CD4-positive, alpha-beta T cell treated with Interleukin-4 for 4 hours (primary cell): ENCODE measurements around the gene MYOM1.
A peak's percentile ranks its signal among the peaks of the same experiment; 100 is the strongest.

ENCODE experiments used
- DNase-seq: peaks from one replicate; pipeline ENCODE4 v3.0.0-alpha.2; 2020

Gene MYOM1

GRCh38 chr18:3114026-3114425, 105.7 kb downstream of the MYOM1 start:
- no peak for DNase-seq

DNA sequence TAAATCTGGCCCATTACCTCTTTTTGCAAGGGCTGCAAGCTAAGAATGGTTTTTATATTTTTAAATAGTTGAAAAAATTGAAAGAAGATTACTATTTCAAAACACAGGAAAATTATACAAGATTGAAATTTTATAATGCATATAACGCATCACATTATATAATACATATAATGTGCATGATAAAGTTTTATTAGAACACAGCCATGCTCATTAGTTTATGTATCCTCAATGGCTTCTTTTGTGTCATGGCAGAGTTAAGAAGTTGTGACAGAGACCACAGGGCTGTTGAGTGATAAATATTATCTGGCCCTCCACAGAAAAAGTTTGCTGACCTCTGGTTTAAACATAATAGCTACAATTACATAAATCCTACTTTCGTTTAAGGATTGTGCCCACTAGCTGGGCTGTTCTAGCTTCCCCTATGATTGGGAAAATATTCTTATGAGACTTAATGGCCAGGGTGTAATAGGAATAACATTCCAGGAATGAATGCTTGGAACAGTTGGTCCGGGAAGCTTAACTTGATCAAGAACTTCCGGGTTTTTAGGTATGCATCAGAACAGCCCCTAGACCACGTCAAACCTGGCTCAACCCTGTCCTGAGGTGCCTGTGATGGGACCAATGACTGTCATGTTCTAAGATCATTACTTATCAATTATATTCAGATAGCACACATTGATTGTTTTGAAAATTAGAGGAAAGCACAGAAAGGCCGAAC, 108.1 kb downstream of the MYOM1 start:
- DNase-seq: no peak

DNA sequence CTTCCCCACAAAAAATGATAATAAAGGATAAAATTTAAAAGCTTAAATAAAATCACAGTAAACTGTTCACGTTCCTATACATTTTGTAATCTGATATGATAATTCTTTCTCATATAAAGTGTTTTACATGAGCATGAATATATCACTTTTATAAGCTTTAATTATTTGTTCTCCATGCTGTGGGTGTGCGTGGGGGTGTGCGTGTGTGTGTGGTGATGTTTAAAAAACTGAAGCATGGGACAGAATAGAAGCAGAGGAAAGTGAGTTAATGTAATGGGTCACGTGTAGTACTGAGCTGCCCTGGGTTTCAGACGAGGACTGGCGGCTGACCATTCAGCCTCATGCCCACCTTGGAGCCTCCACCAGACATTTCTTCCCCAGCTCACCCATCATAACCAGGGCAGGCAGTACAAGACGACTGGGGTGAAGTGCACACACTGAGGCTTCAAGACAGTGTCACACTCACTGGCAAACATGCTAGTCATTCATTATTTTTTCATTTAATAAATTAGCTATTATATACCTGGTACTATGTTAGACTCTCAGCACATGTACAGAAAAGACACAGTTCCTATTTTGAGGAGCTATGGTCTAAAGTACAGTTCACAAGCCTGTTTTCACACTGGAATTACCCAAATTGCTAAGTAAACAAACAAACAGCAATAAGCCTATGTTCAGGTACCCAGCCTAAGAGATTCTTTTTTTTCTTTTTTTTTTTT, 109.6 kb downstream of the MYOM1 start:
- no peak for DNase-seq

DNA sequence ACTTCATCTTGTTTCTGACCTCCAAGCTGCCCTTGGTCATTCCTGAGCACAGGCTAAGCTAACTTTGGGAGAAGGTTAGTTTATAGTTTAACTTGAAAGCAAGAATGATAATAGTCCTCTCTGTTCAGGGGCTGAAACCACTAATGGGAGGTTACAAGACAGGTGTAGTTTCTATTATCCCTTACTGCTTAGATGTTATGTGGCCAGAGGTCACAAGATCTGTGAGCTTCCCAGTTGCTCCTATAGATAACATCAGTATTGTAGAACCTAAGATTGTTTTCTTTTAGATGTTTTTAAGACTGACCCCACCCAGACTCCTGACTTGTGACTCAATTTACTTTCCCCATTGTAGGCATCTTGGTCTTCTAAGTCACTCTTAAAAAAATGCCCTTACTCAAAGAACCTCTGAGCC, 112.0 kb downstream of the MYOM1 start:
- no peak for DNase-seq

- peak; percentile 1 for DNase-seq
Measured at GRCh38 chr18:3104190-3105054, 115.3 kb downstream of the MYOM1 start.

DNA sequence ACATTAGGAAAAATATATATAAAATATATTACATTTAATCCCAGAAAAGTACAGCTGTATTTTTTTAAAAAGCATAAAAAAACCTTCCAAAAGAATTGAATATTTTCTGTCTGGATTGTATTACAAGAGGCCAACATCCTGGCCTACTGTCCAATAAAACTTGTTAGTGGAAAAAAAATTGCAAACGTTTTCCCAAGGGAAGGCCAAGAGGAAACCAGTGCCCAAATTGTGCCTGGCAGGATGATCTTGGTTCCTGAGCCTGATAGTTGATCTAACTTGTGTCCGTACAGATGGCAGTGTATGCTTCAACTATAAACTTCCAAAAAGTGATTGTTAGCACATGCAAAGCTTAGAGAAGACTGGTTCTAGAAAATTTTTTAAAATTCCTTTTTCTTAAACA, 116.2 kb downstream of the MYOM1 start:
- DNase-seq: no peak

GRCh38 chr18:3102983-3103382, 116.8 kb downstream of the MYOM1 start:
- DNase-seq: no peak

GRCh38 chr18:3100498-3101132, 119.2 kb downstream of the MYOM1 start:
- DNase-seq: no peak

DNA sequence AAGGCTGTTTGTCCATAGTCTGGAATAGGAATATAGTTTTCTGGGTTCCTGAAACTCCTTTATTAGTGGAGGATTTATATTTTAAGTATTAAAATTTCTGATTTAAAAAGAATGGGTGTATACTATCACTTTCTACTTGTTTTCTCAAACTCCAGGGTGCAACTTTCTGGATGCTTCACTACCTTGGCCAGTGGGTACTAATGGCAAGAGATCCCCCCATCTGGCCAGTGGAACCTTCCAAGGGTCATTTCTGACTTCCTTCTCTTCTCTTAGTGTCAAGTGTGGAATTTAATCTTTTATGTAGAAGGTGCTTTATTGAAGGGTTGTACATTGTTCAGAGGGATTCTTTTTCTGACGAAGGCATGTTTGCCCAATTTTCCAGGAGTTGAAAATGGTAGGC, 120.4 kb downstream of the MYOM1 start:
- no peak for DNase-seq

GRCh38 chr18:3097082-3097481, 122.7 kb downstream of the MYOM1 start:
- DNase-seq: peak; percentile 48

GRCh38 chr18:3095921-3096320, 123.8 kb downstream of the MYOM1 start:
- no peak for DNase-seq

- no peak for DNase-seq
Measured at GRCh38 chr18:3094338-3094684, 125.5 kb downstream of the MYOM1 start.

- DNase-seq: no peak
Measured at GRCh38 chr18:3093624-3094337, 126.0 kb downstream of the MYOM1 start.

DNA sequence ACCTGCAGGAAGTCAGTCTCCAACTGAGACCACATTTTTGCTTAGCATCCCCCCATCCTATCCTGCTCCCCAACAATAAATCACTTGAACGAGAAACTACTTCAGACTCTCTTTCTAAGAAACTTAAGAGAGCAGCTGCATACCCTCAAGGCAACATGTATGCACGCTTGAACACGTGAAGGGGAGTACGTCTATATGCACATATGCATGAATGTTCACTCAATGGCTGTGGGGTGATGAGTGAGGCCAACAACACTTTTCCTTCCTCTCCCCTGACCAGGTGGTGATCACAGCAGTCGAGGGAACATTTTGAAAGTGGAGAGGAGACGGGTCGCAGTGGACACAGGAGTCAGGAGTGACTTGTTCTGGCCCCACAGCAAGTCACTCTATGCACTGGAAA, 127.0 kb downstream of the MYOM1 start:
- no peak for DNase-seq

- DNase-seq: no peak
Measured at GRCh38 chr18:3089579-3089978, 130.2 kb downstream of the MYOM1 start.

GRCh38 chr18:3088449-3088848, 131.3 kb downstream of the MYOM1 start:
- DNase-seq: no peak

- DNase-seq: no peak
Measured at GRCh38 chr18:3086871-3087270, 132.9 kb downstream of the MYOM1 start.

GRCh38 chr18:3085612-3086011, 134.2 kb downstream of the MYOM1 start:
- DNase-seq: no peak

DNA sequence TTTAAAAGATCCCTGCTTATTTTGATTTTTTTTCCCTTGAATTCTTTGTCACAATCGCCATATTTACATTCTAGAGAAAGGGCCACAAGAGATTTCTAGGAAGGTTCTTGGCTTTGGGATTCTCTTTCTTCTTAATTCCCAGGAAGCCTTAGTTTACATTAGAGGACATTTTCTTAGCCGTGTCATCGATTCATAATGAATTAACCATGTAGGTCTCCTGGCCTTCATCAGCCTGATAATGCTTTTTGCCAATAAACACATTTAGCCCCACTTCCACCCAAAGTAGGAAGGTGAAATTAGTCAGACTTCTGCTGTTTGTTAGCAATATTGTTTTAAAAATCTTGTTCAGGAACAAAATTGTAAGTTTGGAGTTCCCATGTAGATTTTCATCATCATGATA, 135.6 kb downstream of the MYOM1 start:
- DNase-seq: no peak

- no peak for DNase-seq
Measured at GRCh38 chr18:3083766-3084165, 136.0 kb downstream of the MYOM1 start.

DNA sequence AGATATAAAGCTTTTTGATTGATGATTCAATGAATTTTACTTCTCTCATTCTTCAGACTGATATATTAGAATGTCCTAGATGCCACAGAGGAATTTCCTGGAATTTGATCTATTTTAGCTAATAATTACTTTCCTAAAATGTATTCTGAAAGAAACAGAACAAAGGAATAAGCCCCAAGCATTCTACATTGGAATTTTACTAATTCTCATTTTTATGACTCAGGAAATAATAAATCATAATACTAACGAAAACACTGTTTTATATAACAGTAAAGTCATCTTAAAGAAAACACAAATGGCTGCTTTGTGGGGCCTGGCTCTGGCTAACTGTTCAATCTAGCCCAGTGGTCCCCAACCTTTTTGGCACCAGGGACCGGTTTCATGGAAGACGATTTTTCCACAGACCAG, 138.2 kb downstream of the MYOM1 start:
- no peak for DNase-seq

DNA sequence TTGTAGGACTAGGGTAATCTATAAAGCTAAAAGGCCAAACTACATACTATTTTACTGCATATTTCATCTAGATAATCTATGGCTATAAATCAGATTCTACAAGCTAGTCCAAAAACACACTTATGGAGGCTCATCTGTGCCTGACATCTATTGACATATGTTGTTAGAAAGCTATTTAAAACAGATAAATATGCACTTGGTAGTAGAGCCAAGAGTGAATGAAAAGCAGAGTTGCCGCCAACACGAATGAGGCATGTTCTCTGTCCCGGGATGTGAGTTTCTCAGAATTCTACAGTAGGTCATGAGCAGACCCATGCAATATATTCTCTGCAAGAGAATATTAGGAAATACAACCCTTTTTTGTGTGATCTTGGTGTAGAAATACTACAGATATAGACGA, 140.1 kb downstream of the MYOM1 start:
- DNase-seq: no peak

DNA sequence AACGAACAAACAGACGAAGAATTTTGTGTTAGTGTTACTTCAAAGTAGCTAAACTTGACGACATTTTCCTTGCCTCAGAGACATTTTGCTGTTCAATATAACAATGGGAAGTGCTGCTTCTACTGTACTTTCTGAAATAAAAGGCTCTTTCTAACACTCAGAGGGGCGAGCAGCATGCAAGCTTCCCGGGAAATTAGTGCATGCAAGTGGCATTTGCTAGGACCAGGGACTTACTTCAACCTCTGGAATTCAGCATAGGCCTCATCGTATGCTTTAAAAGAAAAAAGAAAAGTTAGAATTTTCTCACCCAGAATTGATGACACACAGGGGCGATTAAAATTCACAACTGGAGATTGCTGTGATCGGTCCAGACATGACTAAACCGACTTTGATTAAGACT, 144.3 kb downstream of the MYOM1 start:
- no peak for DNase-seq
